ENCODE results near the gene MPHOSPH8.

MPHOSPH8 gene

DNA sequence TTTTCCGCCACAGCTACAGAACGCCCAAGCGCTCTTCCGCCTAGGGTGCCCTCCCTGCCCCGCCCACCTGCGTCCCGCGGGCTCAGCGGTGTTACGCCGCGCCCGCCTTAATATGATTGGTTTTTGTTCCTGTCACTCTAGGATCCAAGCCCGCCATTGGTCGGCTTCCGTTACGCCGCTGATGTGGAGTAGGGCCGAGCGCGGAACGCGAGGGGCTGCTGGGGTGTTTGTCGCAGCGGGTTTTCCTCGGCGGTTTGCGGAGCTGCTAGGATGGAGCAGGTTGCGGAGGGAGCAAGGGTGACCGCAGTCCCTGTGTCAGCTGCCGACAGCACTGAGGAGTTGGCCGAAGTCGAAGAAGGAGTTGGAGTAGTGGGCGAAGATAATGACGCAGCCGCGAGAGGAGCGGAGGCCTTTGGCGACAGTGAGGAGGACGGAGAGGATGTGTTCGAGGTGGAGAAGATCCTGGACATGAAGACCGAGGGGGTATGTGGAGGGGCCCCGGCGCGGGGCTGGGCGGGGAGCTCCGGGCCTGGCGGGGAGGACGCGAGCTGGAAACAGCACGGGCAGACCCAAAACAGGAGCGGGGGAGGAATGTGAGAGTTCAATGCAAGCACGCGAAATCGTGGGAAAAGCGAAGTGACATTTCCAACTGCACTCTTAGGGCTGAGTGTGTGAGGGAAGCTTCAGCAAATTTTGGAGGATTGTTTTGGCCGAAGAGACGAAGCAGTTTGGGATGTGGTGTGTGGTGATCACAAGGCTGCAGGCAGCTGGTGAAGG is at the start of gene MPHOSPH8:
Gene MPHOSPH8 (plus strand): TSS at position 181 of the 777 bp plus-strand sequence. CDS start 90 bp downstream, at position 271.
- peak; percentile 87 for DNase-seq (ENCODE audit: low read depth in 2 of 2)

DNA sequence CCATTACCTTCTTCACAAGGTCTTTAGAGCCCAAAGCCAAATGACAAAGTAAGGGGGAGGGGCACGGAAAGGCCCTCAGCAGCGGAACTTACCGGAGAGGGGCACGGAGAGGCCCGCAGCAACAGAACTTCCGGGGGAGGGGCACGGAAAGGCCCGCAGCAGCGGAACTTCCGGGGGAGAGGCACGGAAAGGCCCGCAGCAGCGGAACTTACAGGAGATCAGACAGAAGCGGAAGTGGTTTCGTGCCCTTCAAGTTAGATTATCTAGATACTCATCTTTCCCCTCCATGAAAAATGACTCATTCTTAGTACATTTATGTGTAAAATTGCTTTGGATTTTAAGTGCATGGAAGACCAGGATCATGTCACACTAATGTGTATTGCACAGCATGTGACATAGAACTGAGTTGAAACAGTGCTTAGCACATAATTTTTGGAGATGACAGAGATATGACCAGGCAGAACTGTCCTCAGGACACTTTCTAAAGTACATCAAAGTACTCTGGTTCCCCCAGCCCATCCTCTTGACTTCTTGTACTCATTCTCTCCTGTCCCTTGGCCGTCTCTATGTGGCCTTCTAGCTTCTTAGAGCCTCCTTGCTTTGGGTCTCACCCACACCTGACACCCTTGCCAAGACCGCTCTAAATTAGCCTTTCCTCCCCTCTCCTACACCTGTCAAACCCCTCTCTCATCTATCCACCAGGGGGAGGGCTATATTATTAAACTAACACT is 46.4 kb upstream of the MPHOSPH8 start:
- peak; percentile 64 to 68 for DNase-seq (ENCODE audit: low read depth in 2 of 2)

DNA sequence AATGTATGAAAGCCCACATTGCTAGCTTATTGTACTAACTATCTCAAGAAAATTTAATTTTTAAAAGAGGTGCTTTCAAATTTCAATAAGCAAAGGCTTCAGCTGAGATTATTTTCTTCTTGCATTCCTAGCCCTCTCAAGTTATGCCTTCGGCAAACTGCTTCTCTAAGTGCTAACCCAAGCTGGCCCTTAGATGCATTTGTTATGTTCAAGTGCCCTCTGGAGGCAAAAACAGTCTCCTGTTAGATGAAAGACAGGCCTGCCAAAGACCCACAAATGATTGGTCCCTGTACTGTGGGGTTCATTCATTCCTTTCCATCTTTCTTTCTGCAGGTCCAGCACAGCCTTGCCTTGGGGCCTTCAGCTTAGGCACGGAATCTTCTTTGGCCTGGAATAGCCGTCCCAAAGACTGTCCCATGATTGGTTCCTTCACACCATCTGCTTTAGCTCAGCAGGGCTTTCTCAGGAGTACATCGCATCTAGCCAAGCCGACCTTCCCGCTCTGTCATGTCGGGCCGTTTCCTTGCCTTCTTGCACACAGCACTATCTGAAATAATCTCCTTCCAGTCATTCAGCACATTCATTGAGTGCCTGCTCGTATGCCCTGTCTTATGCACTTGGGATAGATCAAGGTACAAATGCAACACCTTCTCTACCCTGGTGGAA is 45.7 kb upstream of the MPHOSPH8 start:
- no peak for DNase-seq (ENCODE audit: low read depth in 2 of 2)

GRCh38 chr13:19589312-19589711 is 44.1 kb upstream of the MPHOSPH8 start:
- DNase-seq (ENCODE audit: low read depth in 2 of 2), result no peak

DNA sequence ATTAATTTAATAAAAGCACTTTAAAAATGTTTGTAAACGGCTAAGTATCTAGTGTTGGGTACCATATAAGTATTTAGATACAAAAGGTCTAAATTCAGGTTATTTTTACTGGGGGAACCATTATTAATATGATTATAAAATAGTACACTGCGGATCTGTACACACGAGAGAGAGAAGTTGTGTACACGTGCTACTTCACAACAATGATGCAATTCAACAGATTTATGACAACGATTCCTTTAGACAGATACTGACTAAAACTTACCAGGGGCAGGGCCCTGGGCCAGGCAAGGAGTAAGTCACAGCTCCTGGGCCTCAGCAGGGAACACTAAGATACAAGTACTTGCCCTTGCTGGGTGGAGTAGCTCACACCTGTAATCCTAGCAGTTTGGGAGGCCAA is 43.0 kb upstream of the MPHOSPH8 start:
- DNase-seq (ENCODE audit: low read depth in 2 of 2), result no peak

DNA sequence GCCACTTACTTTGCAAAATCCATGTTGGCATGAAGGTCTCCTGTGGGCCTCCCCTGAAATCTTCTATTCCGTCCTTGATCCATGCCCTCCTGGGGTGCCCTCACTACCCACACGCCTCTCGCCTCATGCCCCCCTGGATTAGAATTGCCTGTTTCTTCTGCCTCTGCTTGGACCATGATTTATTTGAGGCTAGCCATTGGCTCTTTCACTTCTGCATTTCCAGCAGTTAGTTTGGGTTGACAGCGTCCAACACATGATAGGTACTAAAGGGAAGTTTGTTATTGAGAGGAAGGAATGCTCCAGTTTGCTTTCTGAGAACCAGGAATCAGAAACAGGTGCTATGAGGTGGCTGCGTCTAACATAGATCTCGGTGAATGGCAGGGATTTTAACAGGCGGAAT is 41.6 kb upstream of the MPHOSPH8 start:
- DNase-seq (ENCODE audit: low read depth in 2 of 2), result no peak

DNA sequence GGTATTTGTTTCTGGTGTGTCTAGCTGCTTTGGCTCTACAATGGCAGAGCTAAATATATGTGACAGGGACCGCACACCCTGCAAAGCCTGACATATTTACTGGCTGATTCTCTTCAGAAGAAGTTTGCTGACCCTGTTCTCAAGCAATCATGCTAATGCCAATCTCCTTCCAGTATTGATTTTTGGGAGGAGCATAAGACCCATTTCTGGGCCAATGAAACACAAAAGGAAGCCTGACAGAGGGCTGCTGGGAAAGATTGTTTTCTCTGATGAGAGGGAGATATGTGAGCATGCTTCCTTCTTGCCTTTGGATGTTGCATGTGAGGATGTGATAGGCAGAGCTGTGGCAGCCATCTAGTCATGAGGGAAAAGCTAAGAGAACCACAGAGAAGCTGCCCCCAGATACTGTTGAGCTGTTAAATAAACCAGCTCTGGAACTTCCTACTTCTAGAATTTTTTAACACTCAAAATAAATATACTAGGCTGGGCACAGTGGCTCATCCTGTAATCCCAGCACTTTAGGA is 40.7 kb upstream of the MPHOSPH8 start:
- no peak for DNase-seq (ENCODE audit: low read depth in 2 of 2)

DNA sequence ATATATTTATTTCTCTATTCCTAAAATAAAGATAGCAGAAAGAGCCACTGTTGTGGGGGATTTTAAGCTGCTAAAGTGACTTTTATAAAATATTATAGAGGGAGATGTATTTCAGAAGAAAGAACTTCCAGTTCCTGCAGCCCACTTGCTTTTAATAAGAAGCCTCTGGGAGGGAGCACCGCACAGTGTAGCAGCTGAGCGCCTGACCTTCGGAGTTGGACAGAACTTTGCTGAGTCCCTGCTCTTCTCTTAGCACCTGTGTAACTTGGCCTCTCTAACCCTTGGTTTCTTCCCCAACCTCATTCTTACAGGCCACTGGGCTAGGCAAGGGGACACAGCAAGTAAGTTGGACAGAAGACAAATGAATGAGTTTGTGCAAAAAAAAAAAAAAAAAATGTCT is 37.4 kb upstream of the MPHOSPH8 start:
- DNase-seq (ENCODE audit: low read depth in 2 of 2), result no peak

- DNase-seq (ENCODE audit: low read depth in 2 of 2), result no peak
Measured at GRCh38 chr13:19596960-19597361, 36.5 kb upstream of the MPHOSPH8 start.

- no peak for DNase-seq (ENCODE audit: low read depth in 2 of 2)
Measured at GRCh38 chr13:19597523-19597922, 35.9 kb upstream of the MPHOSPH8 start.

DNA sequence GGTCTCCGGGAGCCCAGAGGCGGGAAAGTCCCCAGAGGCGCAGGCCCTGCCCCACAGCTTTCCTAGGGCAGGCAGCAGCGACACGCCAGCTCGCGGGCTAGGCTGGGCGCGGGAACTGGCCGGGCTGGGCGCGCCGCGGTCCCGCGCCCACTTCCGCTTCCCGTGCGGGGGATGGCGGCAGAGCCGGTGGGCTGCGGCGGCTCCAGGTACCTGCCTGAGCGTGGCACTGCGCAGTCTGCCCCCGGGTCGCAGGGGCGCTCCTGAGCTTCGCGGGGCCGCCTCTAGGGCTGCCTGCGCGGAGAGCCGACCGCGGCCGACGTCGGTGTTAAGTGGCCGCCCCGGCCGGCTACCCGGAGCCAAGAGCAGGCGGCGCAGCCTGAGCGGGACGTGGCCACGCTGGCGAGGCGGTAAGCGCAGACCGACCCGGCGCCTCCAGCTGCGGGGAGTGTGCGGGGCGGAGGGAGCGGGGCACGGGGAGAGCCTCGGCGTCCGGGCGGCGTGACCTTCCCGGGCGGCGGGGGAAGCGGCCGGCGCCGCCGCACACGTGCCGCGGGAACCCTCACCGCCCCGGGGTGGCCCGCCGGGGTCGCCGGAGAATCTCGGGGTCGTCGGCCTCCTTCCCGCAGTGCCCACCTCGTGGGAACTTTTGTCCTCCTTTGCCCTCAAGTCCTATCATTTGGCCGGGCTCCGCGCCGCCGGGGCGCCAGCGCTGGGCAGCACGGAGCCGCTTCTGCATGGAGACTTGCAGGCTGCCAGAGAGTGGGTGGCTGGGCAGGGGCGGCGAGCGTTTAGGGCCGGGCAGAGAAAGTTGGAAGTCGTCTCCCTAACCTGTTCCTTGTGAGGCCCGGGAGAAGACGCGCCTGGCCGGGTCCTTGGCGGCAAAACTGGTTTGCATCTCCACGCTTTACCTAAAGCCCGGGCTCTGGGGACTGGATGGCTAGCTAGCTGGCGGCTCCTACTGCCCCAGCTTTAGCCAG is 31.4 kb upstream of the MPHOSPH8 start:
- DNase-seq (ENCODE audit: low read depth in 2 of 2), result peak; percentile 32 to 44

DNA sequence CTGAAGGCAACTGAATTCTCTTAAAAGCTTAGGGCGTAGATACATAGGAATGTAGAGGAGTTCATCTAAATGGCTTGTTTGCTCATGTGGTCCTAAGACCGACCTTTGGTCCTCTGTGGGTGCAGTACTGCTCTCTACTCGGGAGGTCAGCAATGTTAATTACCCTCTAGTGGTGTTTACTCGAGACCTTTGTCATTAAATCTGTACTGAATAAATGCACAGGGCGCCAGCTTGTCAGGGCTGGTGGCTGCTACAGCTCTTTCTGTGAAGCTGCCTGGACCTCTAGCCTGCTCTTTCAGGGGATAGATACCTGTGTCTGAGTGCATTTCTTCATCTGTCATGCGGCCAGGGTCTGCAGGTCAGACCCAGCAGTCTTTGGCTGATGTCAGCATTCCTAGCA is 29.2 kb upstream of the MPHOSPH8 start:
- DNase-seq (ENCODE audit: low read depth in 2 of 2), result no peak

GRCh38 chr13:19605161-19605955 is 28.1 kb upstream of the MPHOSPH8 start:
- no peak for DNase-seq (ENCODE audit: low read depth in 2 of 2)

DNA sequence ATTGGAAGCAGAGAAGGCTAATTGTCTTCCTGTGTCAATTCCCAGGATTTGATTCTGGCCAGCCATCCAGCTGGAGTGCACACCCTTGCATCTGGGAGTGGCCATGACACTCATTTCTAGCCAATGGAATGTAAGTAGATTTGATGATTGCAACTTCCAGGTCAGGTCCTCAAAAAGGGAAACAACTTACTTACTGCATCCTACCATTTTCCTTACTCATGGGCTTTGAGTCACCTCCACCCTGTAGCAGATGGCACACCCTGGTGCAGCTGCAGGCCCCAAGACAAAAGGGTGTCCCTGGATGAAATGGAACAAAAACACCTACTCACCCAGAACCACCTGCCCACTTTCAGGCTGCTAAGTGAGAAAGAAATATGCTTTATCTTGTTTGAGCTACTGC is 27.3 kb upstream of the MPHOSPH8 start:
- no peak for DNase-seq (ENCODE audit: low read depth in 2 of 2)

DNA sequence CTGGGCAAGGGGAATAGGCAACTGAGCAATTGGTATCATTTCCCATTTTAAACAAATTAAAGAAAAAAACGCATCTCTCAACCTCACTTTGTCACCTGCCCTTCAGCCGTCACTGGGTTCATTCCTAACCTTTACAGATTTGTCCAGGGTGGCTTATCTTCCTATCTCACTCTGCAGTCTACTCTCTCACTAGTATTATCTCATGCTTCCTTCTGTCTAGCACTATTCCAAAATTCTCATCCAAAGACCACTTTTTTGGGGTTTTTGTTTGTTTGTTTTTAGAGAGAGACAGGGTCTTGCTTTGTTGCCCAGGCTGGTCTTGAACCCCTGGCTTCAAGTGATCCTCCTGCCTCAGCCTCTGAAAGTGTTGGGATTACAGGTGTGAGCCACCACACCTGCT is 26.7 kb upstream of the MPHOSPH8 start:
- no peak for DNase-seq (ENCODE audit: low read depth in 2 of 2)

DNA sequence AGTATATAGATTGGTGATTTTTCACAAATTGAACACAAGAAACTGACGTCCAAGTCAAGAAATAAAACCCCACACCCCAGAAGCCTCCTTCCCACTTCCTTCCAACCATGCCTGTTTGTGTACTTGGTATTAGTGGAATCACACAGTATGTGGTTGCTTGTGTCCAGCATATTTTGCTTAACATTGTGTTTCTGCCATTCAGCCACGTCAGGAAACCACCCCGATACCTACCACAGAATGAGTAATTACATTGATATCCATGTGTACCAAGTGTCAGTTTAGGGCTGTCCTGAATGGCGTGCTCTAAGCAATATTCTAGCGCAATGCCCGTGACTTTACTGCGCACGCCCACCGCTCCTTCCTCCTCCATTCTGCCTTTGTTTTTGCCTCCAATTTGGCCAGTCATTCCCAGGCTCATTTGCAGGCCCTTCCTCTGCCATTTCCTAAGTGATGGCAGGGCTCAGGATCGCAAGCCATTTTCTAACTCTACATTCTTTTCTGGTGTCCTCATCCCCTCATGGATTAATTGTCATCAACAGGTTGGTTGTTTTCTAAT is 25.9 kb upstream of the MPHOSPH8 start:
- DNase-seq (ENCODE audit: low read depth in 2 of 2), result no peak

DNA sequence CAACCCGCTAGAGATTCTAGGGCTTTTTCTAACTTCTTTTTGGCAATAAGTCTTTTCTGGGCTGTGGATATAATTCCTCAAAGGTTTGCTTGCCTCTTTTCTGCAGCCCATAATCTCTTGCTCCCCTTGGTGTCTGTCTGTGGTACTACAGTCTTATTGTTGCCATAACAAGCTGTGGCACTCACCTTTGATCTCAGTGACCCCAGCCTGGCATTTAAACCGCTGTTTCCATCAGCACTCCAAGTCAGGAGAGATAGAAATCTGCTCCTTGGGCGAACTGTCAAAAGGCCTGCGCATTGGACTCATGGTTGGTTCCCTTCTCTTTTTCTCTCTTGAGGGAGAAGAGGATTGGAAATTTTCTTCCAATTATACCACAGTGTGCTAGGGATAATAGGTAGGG is 14.5 kb upstream of the MPHOSPH8 start:
- no peak for DNase-seq (ENCODE audit: low read depth in 2 of 2)

DNA sequence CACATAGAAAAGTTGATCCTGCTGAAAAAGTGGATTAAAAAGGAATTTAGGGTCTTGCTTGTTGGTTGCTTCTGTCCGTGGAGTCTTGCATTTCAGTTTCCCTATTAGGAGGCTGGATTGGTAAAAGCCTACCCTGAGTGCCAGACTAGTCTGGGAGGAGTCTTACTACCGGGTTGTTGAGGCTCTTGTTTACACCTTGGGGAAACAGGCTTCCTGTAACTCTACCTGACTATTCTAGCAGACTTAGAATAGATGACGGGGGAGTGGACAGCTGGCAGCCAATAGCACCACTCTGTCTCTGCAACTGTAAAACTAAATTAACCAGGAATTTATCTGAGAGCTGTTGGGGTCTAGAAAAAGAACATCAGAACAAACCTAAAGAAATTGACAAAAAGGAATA is 11.3 kb upstream of the MPHOSPH8 start:
- no peak for DNase-seq (ENCODE audit: low read depth in 2 of 2)

GRCh38 chr13:19624265-19624664 is 9.2 kb upstream of the MPHOSPH8 start:
- no peak for DNase-seq (ENCODE audit: low read depth in 2 of 2)

DNA sequence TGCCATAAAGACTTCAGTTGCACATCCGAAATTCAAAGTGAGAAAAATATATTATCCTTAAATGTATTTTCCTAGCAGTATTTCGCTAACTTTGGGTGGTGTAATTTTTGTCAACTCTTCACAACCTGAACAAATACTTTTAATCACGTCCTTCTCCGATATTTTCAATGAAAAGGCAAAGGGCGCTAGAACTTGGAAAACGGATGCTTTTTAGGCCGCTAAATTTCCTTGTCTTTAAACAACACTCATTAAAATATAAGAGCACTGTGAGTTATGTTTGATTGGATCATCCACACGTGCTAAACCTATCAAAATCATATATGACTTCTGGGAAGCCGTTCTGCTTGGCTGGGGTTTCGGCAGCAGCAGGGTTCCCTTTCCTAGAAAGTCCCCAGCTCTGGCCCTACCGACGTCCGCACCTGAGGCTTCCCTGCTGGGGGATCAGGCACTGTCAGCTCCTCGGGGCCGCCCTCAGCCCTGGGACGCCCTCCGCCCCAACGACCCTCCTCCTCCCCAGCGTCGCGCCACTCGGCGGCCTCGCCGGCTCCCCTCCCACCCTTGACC is 462 bp upstream of the MPHOSPH8 start:
- DNase-seq (ENCODE audit: low read depth in 2 of 2), result no peak

Data from stimulated activated CD8-positive, alpha-beta memory T cell treated with anti-CD3 and anti-CD28 coated beads, Interleukin-2, amount 100 ng/mL, for 48 hours (primary cell).